ENCODE results near the gene DNAL4.

The DNAL4 gene

DNA sequence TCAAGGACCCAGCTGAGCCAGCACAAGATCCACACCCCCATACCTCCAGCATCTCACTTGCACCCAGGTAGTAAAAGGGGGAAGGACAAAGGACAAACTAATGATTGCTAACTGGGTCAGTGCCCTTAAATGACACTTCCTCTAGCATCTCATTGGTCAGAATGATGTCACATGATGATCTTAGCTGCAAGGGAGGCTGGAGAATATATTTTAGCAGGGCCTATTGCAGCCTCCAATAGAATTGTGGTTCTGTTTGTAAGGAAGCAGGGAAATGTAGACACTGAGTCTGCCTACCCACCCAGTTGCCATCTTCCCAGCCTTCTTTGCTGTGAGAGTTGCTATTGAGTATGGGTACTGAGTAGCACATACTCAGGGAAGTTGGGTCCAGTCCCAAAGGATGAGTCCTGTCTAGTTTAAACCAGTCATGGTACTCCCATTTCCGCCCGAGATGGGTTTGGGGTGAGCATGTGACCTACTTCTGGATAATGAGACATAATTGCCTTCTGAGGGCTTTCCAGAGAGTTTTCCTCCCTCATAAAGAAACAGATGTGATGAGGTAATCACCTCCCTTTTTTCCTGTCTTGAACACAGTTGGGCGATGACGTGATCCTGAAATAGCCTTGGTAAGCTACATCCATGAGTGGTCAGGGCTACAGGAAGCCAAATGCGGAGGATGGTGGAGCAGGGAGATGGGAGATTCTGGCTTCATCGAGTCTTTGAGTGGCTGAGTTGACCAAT lies 5.5 kb upstream of the DNAL4 start:
- TF ChIP-seq, protein P1, sequence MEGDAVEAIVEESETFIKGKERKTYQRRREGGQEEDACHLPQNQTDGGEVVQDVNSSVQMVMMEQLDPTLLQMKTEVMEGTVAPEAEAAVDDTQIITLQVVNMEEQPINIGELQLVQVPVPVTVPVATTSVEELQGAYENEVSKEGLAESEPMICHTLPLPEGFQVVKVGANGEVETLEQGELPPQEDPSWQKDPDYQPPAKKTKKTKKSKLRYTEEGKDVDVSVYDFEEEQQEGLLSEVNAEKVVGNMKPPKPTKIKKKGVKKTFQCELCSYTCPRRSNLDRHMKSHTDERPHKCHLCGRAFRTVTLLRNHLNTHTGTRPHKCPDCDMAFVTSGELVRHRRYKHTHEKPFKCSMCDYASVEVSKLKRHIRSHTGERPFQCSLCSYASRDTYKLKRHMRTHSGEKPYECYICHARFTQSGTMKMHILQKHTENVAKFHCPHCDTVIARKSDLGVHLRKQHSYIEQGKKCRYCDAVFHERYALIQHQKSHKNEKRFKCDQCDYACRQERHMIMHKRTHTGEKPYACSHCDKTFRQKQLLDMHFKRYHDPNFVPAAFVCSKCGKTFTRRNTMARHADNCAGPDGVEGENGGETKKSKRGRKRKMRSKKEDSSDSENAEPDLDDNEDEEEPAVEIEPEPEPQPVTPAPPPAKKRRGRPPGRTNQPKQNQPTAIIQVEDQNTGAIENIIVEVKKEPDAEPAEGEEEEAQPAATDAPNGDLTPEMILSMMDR (IDR thresholded peaks at IDR 0.05), result no peak
- no peak for DNase-seq (ENCODE audit: low spot score)
- H3K4me3 ChIP-seq, result no peak overlapping the region
- no peak overlapping the region for H3K27ac ChIP-seq

DNA sequence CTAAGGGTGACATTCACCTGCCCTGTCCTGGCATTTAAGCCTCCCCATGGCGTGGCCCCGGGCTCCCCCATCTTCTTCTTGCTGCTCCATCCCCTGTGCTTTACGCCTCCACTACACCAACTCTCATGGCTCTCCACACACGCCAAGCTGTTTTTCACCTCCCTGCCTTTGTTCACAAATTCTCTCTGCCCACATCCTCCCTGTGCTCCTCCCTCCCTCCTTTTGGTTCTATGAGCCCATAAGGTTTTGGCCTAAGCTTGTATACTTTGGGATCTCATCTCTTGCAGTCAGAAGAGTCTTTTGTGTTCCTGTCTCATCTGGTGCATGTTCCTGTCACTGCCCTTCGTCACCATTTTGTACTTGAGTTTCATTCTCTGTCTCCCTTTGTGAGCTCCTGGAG lies 4.6 kb upstream of the DNAL4 start:
- TF ChIP-seq, protein P1 (IDR thresholded peaks at IDR 0.05), result no peak
- DNase-seq (ENCODE audit: low spot score), result no peak
- no peak overlapping the region for H3K27ac ChIP-seq
- H3K4me3 ChIP-seq, result no peak overlapping the region

DNA sequence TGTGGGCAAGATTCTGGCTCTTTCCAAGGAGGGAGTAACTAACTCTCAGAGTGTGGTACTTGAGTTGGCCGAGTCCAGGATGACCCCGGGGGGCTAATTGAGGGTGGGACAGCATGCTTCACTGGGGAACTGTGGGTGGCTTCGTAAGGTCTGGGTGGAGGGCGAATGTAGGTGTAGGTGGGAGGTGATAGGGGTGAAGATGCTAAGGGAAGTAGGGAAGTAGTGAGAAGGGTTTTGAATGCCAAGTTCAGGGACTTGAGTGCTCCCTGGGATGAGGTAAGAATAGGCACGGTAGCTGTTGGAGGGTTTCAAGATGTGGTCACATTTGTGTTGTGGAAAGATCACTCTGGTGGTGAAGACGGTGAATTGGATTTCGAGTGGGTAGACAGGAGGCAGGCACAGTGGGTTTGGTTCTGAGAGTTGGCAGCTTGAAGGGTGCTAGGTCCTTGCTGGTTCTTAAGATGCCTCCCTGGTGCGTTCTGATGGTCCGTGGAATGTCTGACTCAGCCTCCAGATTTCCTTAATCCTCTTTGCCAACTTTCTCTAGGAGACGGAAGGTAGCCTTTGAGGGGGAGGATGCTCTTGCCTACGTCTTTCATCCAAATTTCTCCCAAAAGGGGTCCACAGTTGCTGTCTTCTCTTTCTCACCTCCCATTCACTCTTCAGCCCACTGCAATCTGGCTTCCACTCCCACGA lies 2.5 kb upstream of the DNAL4 start:
- no peak for DNase-seq (ENCODE audit: low spot score)
- TF ChIP-seq, protein P1 (IDR thresholded peaks at IDR 0.05), result no peak
- Histone ChIP-seq H3K27ac (no peak overlapping the region), H3K4me3 (no peak overlapping the region)

DNA sequence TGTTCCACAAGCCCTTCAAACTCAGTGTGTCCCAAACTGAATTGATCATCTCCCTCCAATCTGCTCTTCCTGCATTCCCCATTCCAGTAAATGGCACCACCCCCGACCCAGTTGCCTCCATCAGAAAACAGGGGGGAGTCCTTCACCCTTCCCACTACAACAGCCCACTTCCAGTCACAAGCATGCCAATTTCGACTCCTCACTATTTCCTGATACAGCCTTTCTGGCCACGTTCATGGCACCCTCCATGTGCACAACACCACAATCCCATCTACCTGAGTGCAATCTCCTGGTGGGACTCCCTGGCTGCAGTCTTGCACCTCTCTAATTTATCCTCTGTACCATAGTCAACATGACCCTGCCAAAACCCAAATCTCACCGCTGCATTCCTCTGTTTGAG lies 1.6 kb upstream of the DNAL4 start:
- DNase-seq (ENCODE audit: low spot score), result no peak
- TF ChIP-seq, protein P1 (IDR thresholded peaks at IDR 0.05), result no peak
- H3K27ac ChIP-seq, result no peak overlapping the region

DNA sequence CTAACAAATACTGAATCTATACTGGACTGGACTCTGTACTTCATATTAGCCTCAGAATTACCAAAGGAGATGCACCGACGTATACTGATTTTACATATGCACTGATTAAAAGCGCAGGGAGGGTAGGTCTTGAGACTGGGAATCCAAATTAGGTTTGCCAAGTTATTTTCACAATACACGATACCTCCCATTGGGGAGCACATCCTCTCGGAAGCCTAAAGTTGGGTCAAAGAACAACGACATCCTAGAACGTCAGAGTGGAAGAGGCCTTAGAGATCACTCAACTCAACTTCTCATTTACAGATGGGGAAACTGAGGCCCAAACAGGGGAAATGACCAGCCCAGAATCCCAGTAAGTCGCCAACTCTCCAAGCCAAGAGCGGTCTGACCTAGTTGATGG lies 626 bp downstream of the DNAL4 start:
- DNase-seq (ENCODE audit: low spot score), result no peak
- H3K27ac ChIP-seq, result peak overlapping the region; percentile 77 to 85
- H3K4me3 ChIP-seq, result peak overlapping the region; percentile 81
- TF ChIP-seq, protein P1 (IDR thresholded peaks at IDR 0.05), result no peak

More for the DNA sequence above, 1.6 kb upstream of the DNAL4 start:
- no peak overlapping the region for H3K4me3 ChIP-seq

DNA sequence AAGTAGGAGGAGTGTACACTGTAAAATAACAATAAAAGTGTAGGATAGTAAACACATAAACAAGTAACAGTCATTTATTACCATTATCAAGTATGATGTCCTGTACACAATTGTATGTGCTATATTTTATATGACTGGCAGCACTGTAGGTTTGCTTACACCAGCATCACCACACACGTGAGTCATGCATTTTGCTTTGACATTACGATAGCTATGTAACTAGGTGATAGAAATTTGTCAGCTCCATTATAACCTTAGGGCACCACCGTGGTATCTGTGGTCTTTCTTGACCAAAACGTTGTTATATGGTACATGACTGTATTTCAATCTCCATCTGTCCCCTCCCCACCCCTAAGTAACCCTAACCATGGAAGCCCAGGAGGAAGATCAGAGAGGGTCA lies 1.1 kb downstream of the DNAL4 start:
- TF ChIP-seq, protein P1 (IDR thresholded peaks at IDR 0.05), result no peak
- no peak for DNase-seq (ENCODE audit: low spot score)
- H3K27ac ChIP-seq, result no peak overlapping the region
- peak overlapping the region; percentile 81 for H3K4me3 ChIP-seq

DNA sequence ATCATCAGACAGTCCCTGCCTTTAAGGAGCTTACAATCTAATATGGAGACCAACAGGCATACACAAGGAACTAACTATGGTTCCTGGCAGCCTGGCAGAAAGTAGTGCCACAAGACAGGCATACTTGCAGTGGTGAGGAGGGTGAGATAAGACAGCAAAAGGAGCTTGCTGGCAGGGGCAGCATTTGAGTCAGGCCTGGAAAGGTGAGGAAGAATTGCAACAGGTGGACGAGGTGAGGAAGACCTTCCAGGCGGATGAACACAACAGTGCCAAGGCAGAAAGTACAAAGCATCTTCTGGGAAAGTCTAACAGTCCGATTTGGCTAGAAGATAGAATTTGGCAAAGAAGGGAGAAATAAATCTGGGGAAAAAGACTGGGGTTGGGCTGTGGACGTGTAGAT lies 4.3 kb downstream of the DNAL4 start:
- H3K27ac ChIP-seq, result no peak overlapping the region
- H3K4me3 ChIP-seq, result no peak overlapping the region
- TF ChIP-seq, protein P1 (IDR thresholded peaks at IDR 0.05), result no peak
- no peak for DNase-seq (ENCODE audit: low spot score)
